ENCODE measurements around the gene RPEL1.
"Not testable (repeated sequence)": the region's sequence is repeated elsewhere in the genome, so short reads cannot be mapped to it uniquely, and the experiment has no call there.

The RPEL1 gene

DNA sequence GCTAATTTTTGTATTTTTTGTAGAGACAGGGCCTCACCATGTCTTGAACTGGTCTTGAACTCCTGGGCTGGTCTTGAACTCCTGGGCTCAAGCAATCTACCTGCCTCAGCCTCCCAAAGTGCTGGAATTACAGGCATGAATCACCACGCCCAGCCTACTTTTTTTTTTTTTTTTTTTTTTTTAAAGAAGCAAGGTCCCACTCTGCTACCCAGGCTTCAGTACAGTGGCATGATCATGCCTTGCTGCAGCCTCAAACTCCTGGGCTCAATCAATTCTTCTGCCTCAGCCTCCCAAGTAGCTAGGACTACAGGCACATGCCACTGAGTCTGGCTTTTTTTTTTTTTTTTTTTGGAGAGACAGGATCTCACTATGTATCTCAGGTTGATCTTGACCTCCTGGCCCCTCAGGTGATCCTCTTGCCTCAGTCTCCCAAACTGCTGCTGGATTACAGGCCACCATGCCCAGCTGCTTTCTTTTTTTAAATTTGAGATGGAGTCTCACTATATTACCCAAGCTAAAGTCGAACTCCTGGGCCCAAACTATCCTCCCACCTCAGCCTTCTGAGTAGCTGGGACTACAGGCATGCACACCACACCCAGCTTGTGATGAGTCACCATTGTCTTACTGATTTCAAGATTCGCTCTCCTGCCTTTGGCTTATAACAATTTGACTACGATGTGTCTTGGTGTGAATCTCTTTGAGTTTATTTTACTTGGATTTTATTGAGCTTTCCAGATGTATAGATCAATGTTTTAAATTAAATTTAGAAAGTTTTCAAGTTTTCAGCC lies 9.0 kb downstream of the RPEL1 start:
- Histone ChIP-seq H3K9me3 (ENCODE audit: insufficient read depth, low read depth, low read length) (no peaks in the 10 kb centered on the region), H3K4me3 (ENCODE audit: low read length, poor library complexity, severe bottlenecking) (no peak overlapping the region), H3K36me3 (ENCODE audit: insufficient read depth, low read length) (no peaks in the 10 kb centered on the region), H3K4me1 (ENCODE audit: insufficient read depth, low read length, poor library complexity, severe bottlenecking) (no peaks in the 10 kb centered on the region), H3K9ac (ENCODE audit: low read depth, low read length, poor library complexity, severe bottlenecking) (no peak overlapping the region), H3F3A (ENCODE audit: low read depth) (no peaks in the 10 kb centered on the region), H3K27me3 (ENCODE audit: insufficient read depth, low read length, poor library complexity, severe bottlenecking) (no peaks in the 10 kb centered on the region), H3K9me2 (replicated peaks; ENCODE audit: low read depth, low read length) (no peaks in the 10 kb centered on the region), H4K20me1 (ENCODE audit: insufficient read depth, low read length, poor library complexity, severe bottlenecking) (no peaks in the 10 kb centered on the region), H3K4me2 (ENCODE audit: low read depth, low read length, poor library complexity, severe bottlenecking) (no peak overlapping the region), H3K79me2 (ENCODE audit: insufficient read depth, low read length) (no peaks in the 10 kb centered on the region), H2AFZ (ENCODE audit: low read length) (no peak overlapping the region)
- TF ChIP-seq, protein P1, sequence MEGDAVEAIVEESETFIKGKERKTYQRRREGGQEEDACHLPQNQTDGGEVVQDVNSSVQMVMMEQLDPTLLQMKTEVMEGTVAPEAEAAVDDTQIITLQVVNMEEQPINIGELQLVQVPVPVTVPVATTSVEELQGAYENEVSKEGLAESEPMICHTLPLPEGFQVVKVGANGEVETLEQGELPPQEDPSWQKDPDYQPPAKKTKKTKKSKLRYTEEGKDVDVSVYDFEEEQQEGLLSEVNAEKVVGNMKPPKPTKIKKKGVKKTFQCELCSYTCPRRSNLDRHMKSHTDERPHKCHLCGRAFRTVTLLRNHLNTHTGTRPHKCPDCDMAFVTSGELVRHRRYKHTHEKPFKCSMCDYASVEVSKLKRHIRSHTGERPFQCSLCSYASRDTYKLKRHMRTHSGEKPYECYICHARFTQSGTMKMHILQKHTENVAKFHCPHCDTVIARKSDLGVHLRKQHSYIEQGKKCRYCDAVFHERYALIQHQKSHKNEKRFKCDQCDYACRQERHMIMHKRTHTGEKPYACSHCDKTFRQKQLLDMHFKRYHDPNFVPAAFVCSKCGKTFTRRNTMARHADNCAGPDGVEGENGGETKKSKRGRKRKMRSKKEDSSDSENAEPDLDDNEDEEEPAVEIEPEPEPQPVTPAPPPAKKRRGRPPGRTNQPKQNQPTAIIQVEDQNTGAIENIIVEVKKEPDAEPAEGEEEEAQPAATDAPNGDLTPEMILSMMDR (conservative IDR thresholded peaks at IDR 0.05; ENCODE audit: low read length), result no peak
- TF ChIP-seq EZH2phosphoT487 (IDR thresholded peaks at IDR 0.05; ENCODE audit: borderline replicate concordance), result no peak

DNA sequence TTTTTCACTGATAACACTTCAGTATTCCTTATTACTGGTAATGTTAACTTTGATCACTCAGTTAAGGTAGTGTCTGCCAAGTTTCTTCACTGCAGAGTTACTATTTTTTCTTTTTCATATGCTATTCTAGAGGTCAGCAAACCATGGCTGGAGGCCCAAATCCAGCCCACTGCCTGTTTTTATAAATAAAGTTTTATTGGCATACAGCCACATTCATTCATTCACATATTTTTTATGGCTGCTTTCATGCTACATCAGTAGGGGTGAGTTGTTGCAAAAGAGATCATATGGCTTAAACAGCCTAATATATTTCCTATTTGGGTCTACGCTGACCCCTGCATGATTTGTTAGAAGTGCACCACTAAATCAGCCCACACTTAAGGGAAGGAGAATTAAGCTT lies 10.9 kb downstream of the RPEL1 start:
- Histone ChIP-seq H3K4me2 (ENCODE audit: low read depth, low read length, poor library complexity, severe bottlenecking) (no peak overlapping the region), H3K9me2 (replicated peaks; ENCODE audit: low read depth, low read length) (no peaks in the 10 kb centered on the region), H3K4me3 (ENCODE audit: low read length, poor library complexity, severe bottlenecking) (no peak overlapping the region), H3K79me2 (ENCODE audit: insufficient read depth, low read length) (no peaks in the 10 kb centered on the region), H3K9ac (ENCODE audit: low read depth, low read length, poor library complexity, severe bottlenecking) (no peak overlapping the region), H3K27me3 (ENCODE audit: insufficient read depth, low read length, poor library complexity, severe bottlenecking) (no peaks in the 10 kb centered on the region), H3K4me1 (ENCODE audit: insufficient read depth, low read length, poor library complexity, severe bottlenecking) (no peaks in the 10 kb centered on the region), H4K20me1 (ENCODE audit: insufficient read depth, low read length, poor library complexity, severe bottlenecking) (no peaks in the 10 kb centered on the region), H3K36me3 (ENCODE audit: insufficient read depth, low read length) (no peaks in the 10 kb centered on the region), H2AFZ (ENCODE audit: low read length) (no peak overlapping the region), H3K9me3 (ENCODE audit: insufficient read depth, low read depth, low read length) (no peaks in the 10 kb centered on the region), H3F3A (ENCODE audit: low read depth) (no peaks in the 10 kb centered on the region)
- TF ChIP-seq, protein P1 (conservative IDR thresholded peaks at IDR 0.05; ENCODE audit: low read length), result no peak
- no peak for TF ChIP-seq EZH2phosphoT487 (IDR thresholded peaks at IDR 0.05; ENCODE audit: borderline replicate concordance)

DNA sequence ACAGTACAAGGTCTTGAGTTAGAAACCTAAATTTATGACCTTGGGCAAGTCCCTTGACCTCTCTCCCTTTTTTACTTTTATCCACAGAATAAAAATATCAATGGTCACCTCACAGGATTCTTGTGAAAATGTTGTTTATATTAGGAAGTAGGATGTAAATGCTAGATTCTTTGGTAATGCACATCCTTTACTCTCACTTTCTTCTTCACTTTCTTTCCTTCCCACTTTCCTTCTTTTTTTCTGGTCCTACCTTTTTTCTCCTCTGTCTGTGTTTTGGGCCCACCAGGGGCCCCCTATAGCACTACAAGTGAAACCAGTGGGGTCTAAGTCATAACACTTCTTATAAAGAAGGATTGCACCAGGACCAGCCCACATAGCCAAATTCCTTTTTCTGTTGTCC lies 12.1 kb downstream of the RPEL1 start:
- no peaks in the 10 kb centered on the region for H3K36me3 ChIP-seq (ENCODE audit: insufficient read depth, low read length)
- H3K79me2 ChIP-seq (ENCODE audit: insufficient read depth, low read length), result no peaks in the 10 kb centered on the region
- no peaks in the 10 kb centered on the region for H4K20me1 ChIP-seq (ENCODE audit: insufficient read depth, low read length, poor library complexity, severe bottlenecking)
- no peak overlapping the region for H3K4me3 ChIP-seq (ENCODE audit: low read length, poor library complexity, severe bottlenecking)
- no peak overlapping the region for H3K4me2 ChIP-seq (ENCODE audit: low read depth, low read length, poor library complexity, severe bottlenecking)
- H3K27me3 ChIP-seq (ENCODE audit: insufficient read depth, low read length, poor library complexity, severe bottlenecking), result no peaks in the 10 kb centered on the region
- no peak overlapping the region for H3K9ac ChIP-seq (ENCODE audit: low read depth, low read length, poor library complexity, severe bottlenecking)
- H3K4me1 ChIP-seq (ENCODE audit: insufficient read depth, low read length, poor library complexity, severe bottlenecking), result no peaks in the 10 kb centered on the region
- no peak for TF ChIP-seq EZH2phosphoT487 (IDR thresholded peaks at IDR 0.05; ENCODE audit: borderline replicate concordance)
- TF ChIP-seq, protein P1 (conservative IDR thresholded peaks at IDR 0.05; ENCODE audit: low read length), result no peak
- H3K9me3 ChIP-seq (ENCODE audit: insufficient read depth, low read depth, low read length), result no peaks in the 10 kb centered on the region
- no peak overlapping the region for H2AFZ ChIP-seq (ENCODE audit: low read length)
- no peaks in the 10 kb centered on the region for H3F3A ChIP-seq (ENCODE audit: low read depth)
- no peaks in the 10 kb centered on the region for H3K9me2 ChIP-seq (replicated peaks; ENCODE audit: low read depth, low read length)

DNA sequence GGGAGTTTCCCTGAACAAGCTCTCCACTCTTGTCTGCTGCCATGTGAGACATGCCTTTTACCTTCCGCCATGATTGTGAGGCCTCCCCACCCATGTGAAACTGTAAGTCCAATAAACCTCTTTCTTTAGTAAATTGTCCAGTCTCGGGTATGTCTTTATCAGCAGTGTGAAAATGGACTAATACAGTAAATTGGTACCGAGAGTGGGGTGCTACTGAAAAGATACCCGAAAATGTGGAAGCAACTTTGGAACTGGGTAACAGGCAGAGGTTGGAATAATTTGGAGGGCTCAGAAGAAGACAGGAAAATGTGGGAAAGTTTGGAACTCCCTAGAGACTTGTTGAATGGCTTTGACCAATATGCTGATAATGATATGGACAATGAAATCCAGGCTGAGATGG lies 13.2 kb downstream of the RPEL1 start:
- H3K9ac ChIP-seq (ENCODE audit: low read depth, low read length, poor library complexity, severe bottlenecking); H3K4me2 ChIP-seq (ENCODE audit: low read depth, low read length, poor library complexity, severe bottlenecking); H3K4me3 ChIP-seq (ENCODE audit: low read length, poor library complexity, severe bottlenecking); H3K4me1 ChIP-seq (ENCODE audit: insufficient read depth, low read length, poor library complexity, severe bottlenecking); H4K20me1 ChIP-seq (ENCODE audit: insufficient read depth, low read length, poor library complexity, severe bottlenecking); H3K27me3 ChIP-seq (ENCODE audit: insufficient read depth, low read length, poor library complexity, severe bottlenecking); H3F3A ChIP-seq (ENCODE audit: low read depth); H3K9me3 ChIP-seq (ENCODE audit: insufficient read depth, low read depth, low read length); H3K36me3 ChIP-seq (ENCODE audit: insufficient read depth, low read length); H3K79me2 ChIP-seq (ENCODE audit: insufficient read depth, low read length); H2AFZ ChIP-seq (ENCODE audit: low read length); H3K9me2 ChIP-seq (replicated peaks; ENCODE audit: low read depth, low read length): not testable (repeated sequence)
